ENCODE results near the gene OPCML. TPM values are rescaled to one million over a fixed set of nuclear protein-coding genes. Genes with fewer than 3 reads are reported as not detected.

The OPCML gene
- total and polyA plus RNA-seq, 4 donors, result under 0.01 to 0.01 TPM; not detected in 2

GRCh38 chr11:132464939-132465338, 1067.4 kb downstream of the OPCML start:
- TF ChIP-seq TAF1 (conservative IDR thresholded peaks at IDR 0.05) (no peak), FOXA1 (IDR thresholded peaks at IDR 0.05) (no peak), NR2F2 (IDR thresholded peaks at IDR 0.05) (no peak), JUND (IDR thresholded peaks at IDR 0.05) (no peak), GABPA (IDR thresholded peaks at IDR 0.05 in 1 of 2, conservative IDR thresholded peaks at IDR 0.05 in 1 of 2) (no peak), HNF4G (IDR thresholded peaks at IDR 0.05) (no peak), HNF4A (conservative IDR thresholded peaks at IDR 0.05) (no peak), EGR1 (IDR thresholded peaks at IDR 0.05; ENCODE audit: low read depth in 2 of 2) (no peak), RAD21 (IDR thresholded peaks at IDR 0.05) (no peak), FOXA2 (IDR thresholded peaks at IDR 0.05) (no peak), ZBTB33 (IDR thresholded peaks at IDR 0.05) (no peak)
- H3K9ac ChIP-seq (ENCODE audit: low read depth in 1 of 2, low read length in 2 of 2), result no peak overlapping the region
- no peaks in the 10 kb centered on the region for H3K4me1 ChIP-seq (ENCODE audit: control insufficient read depth in 4 of 4, insufficient read depth in 4 of 4, low read length in 3 of 4)
- H3K27me3 ChIP-seq (ENCODE audit: control insufficient read depth in 4 of 4, insufficient read depth in 4 of 4, low read length in 3 of 4), result no peaks in the 10 kb centered on the region
- no peak overlapping the region for H3K27ac ChIP-seq (ENCODE audit: low read depth in 1 of 2, low read length in 2 of 2)
- DNase-seq (ENCODE audit: low spot score), result no peak
- no peak overlapping the region for H3K4me3 ChIP-seq (ENCODE audit: low read depth in 1 of 3, low read length in 3 of 3)
- H3K36me3 ChIP-seq (ENCODE audit: control insufficient read depth in 4 of 4, insufficient read depth in 3 of 4, low read depth in 1 of 4, low read length in 3 of 4), result no peaks in the 10 kb centered on the region
- no peaks in the 10 kb centered on the region for H3K9me3 ChIP-seq (ENCODE audit: control insufficient read depth in 4 of 4, low read length in 3 of 4)
- 81% methylated on average over 3 of the region's 3 CpGs for WGBS

GRCh38 chr11:132464003-132464342, 1068.3 kb downstream of the OPCML start:
- Histone ChIP-seq H3K27ac (ENCODE audit: low read depth in 1 of 2, low read length in 2 of 2) (no peak overlapping the region), H3K27me3 (ENCODE audit: control insufficient read depth in 4 of 4, insufficient read depth in 4 of 4, low read length in 3 of 4) (no peaks in the 10 kb centered on the region), H3K4me1 (ENCODE audit: control insufficient read depth in 4 of 4, insufficient read depth in 4 of 4, low read length in 3 of 4) (no peaks in the 10 kb centered on the region), H3K36me3 (ENCODE audit: control insufficient read depth in 4 of 4, insufficient read depth in 3 of 4, low read depth in 1 of 4, low read length in 3 of 4) (no peaks in the 10 kb centered on the region), H3K9me3 (ENCODE audit: control insufficient read depth in 4 of 4, low read length in 3 of 4) (peaks cover 0 to 2% (median 0%) of the 10 kb centered on the region in 4 donors), H3K4me3 (ENCODE audit: low read depth in 1 of 3, low read length in 3 of 3) (no peak overlapping the region), H3K9ac (ENCODE audit: low read depth in 1 of 2, low read length in 2 of 2) (no peak overlapping the region)
- WGBS, result 80% methylated on average over 1 of the region's 1 CpG
- DNase-seq (ENCODE audit: low spot score), result no peak
- TF ChIP-seq REST (IDR thresholded peaks at IDR 0.05) (no peak), EGR1 (IDR thresholded peaks at IDR 0.05; ENCODE audit: low read depth in 2 of 2) (no peak), JUND (IDR thresholded peaks at IDR 0.05) (no peak), RXRA (IDR thresholded peaks at IDR 0.05) (no peak), RAD21 (IDR thresholded peaks at IDR 0.05) (no peak), ZBTB33 (IDR thresholded peaks at IDR 0.05) (no peak), CTCF (IDR thresholded peaks at IDR 0.05; ENCODE audit: low read depth, low read length, missing input control) (no peak), ATF3 (IDR thresholded peaks at IDR 0.05) (no peak)
